Measurements from ENCODE around the gene FHIP1A.

GRCh38 chr4:151426513-151426912, 17.5 kb downstream of the FHIP1A start:
- no peak for TF ChIP-seq CTCF (IDR thresholded peaks at IDR 0.05; ENCODE audit: low read depth, low read length)
- TF ChIP-seq EZH2phosphoT487 (IDR thresholded peaks at IDR 0.05; ENCODE audit: low read depth): no peak
